Measurements from ENCODE around the gene PGM3. TPM values are rescaled to one million over a fixed set of nuclear protein-coding genes. Genes with fewer than 3 reads are reported as not detected.

Gene PGM3
- polyA plus RNA-seq, 1 experiment = 155 TPM

- no peak overlapping the region for H3K27ac ChIP-seq (ENCODE audit: low read depth, low read length)
- POLR2A ChIA-PET = no interaction called here
- no peak for DNase-seq (ENCODE audit: low read depth, low spot score)
- H3K27me3 ChIP-seq (ENCODE audit: control insufficient read depth, insufficient read depth, low read length) = no peaks in the 10 kb centered on the region
- no peak overlapping the region for H3K4me3 ChIP-seq (ENCODE audit: low read depth, low read length)
- CTCF ChIA-PET = interaction anchor here (0.6 to 1.2 kb wide), 3 partner anchors 30 to 95 kb away, joined by 3 to 6 read pairs (median 3); no protein-coding TSS in a partner anchor
- no peak for TF ChIP-seq CTCF (IDR thresholded peaks at IDR 0.05; ENCODE audit: low read depth, low read length)
- H3K9me3 ChIP-seq (ENCODE audit: control insufficient read depth, insufficient read depth, low read length) = no peaks in the 10 kb centered on the region
These were observed 32.9 kb downstream of the PGM3 start for GRCh38 chr6:83160167-83160566.

- H3K4me3 ChIP-seq (ENCODE audit: low read depth, low read length) = no peak overlapping the region
- CTCF ChIA-PET = interaction anchor here (1.3 to 3.8 kb wide), 2 partner anchors 89 to 357 kb away, joined by 3 to 39 read pairs; partner anchors contain the start of genes DOP1A, PRSS35 and UBE3D
- POLR2A ChIA-PET = no interaction called here
- H3K27me3 ChIP-seq (ENCODE audit: control insufficient read depth, insufficient read depth, low read length) = no peaks in the 10 kb centered on the region
- no peak for DNase-seq (ENCODE audit: low read depth, low spot score)
- TF ChIP-seq CTCF (IDR thresholded peaks at IDR 0.05; ENCODE audit: low read depth, low read length) = no peak
- no peaks in the 10 kb centered on the region for H3K9me3 ChIP-seq (ENCODE audit: control insufficient read depth, insufficient read depth, low read length)
- no peak overlapping the region for H3K27ac ChIP-seq (ENCODE audit: low read depth, low read length)
These were observed 37.3 kb downstream of the PGM3 start for GRCh38 chr6:83155794-83156193.

GRCh38 chr6:83153883-83154521 lies 39.1 kb downstream of the PGM3 start:
- POLR2A ChIA-PET = no interaction called here
- no peak for DNase-seq (ENCODE audit: low read depth, low spot score)
- no peaks in the 10 kb centered on the region for H3K27me3 ChIP-seq (ENCODE audit: control insufficient read depth, insufficient read depth, low read length)
- CTCF ChIA-PET = interaction anchor here (3.8 kb wide), 1 partner anchor 87 kb away, joined by 39 read pairs; the partner anchor contains the start of genes DOP1A and UBE3D
- no peak for TF ChIP-seq CTCF (IDR thresholded peaks at IDR 0.05; ENCODE audit: low read depth, low read length)
- H3K27ac ChIP-seq (ENCODE audit: low read depth, low read length) = no peak overlapping the region
- no peaks in the 10 kb centered on the region for H3K9me3 ChIP-seq (ENCODE audit: control insufficient read depth, insufficient read depth, low read length)
- H3K4me3 ChIP-seq (ENCODE audit: low read depth, low read length) = no peak overlapping the region

GRCh38 chr6:83152913-83153312 lies 40.2 kb downstream of the PGM3 start:
- Histone ChIP-seq H3K27me3 (ENCODE audit: control insufficient read depth, insufficient read depth, low read length) (no peaks in the 10 kb centered on the region), H3K27ac (ENCODE audit: low read depth, low read length) (no peak overlapping the region), H3K9me3 (ENCODE audit: control insufficient read depth, insufficient read depth, low read length) (no peaks in the 10 kb centered on the region), H3K4me3 (ENCODE audit: low read depth, low read length) (no peak overlapping the region)
- CTCF ChIA-PET = interaction anchor here (3.8 kb wide), 1 partner anchor 86 kb away, joined by 39 read pairs; the partner anchor contains the start of genes DOP1A and UBE3D
- POLR2A ChIA-PET = no interaction called here
- DNase-seq (ENCODE audit: low read depth, low spot score) = no peak
- no peak for TF ChIP-seq CTCF (IDR thresholded peaks at IDR 0.05; ENCODE audit: low read depth, low read length)

GRCh38 chr6:83151114-83151513 lies 42.0 kb downstream of the PGM3 start:
- POLR2A ChIA-PET = no interaction called here
- Histone ChIP-seq H3K27ac (ENCODE audit: low read depth, low read length) (no peak overlapping the region), H3K4me3 (ENCODE audit: low read depth, low read length) (no peak overlapping the region), H3K27me3 (ENCODE audit: control insufficient read depth, insufficient read depth, low read length) (no peaks in the 10 kb centered on the region), H3K9me3 (ENCODE audit: control insufficient read depth, insufficient read depth, low read length) (no peaks in the 10 kb centered on the region)
- peak; percentile 49 for DNase-seq (ENCODE audit: low read depth, low spot score)
- TF ChIP-seq CTCF (IDR thresholded peaks at IDR 0.05; ENCODE audit: low read depth, low read length) = no peak
- CTCF ChIA-PET = no interaction called here
